Liver (tissue), 9 donors: ENCODE measurements around the gene RCAN2. TPM values are rescaled to one million over a fixed set of nuclear protein-coding genes. Genes with fewer than 3 reads are reported as not detected.

Source experiments
- DNase-seq: peaks from one replicate; pipeline ENCODE4 v3.0.0-alpha.2; 2017; ENCODE audit warnings: low spot score
- H3K27ac ChIP-seq, 2 donors: one replicate each; pipeline ENCODE4 v1.7.0; 2013; ENCODE audit warnings: inconsistent platforms in 2 of 2, low read length in 2 of 2, control low read depth in 1 of 2, low read depth in 1 of 2, mild to moderate bottlenecking in 1 of 2
- H3K27me3 ChIP-seq, 4 donors: one replicate each; pipeline versions ENCODE4 v1.6.1 to v1.7.0; 2013; ENCODE audit warnings: low read length in 3 of 4, inconsistent platforms in 1 of 4, mild to moderate bottlenecking in 1 of 4, moderate library complexity in 1 of 4; ENCODE audit not compliant: control insufficient read depth in 4 of 4, insufficient read depth in 4 of 4
- H3K36me3 ChIP-seq, 4 donors: one replicate each; pipeline versions ENCODE4 v1.6.1 to v1.7.0; 2013; ENCODE audit warnings: low read length in 3 of 4, mild to moderate bottlenecking in 3 of 4, low read depth in 1 of 4, moderate library complexity in 1 of 4; ENCODE audit not compliant: control insufficient read depth in 4 of 4, insufficient read depth in 3 of 4
- H3K4me1 ChIP-seq, 4 donors: one replicate each; pipeline versions ENCODE4 v1.6.1 to v1.7.0; 2013; ENCODE audit warnings: low read length in 3 of 4, mild to moderate bottlenecking in 3 of 4, moderate library complexity in 1 of 4; ENCODE audit not compliant: control insufficient read depth in 4 of 4, insufficient read depth in 4 of 4
- H3K4me3 ChIP-seq, 3 donors: one replicate each; pipeline versions ENCODE4 v1.6.1 to v1.7.0; 2013; ENCODE audit warnings: low read length in 3 of 3, control low read depth in 1 of 3, low read depth in 1 of 3, mild to moderate bottlenecking in 1 of 3
- H3K9ac ChIP-seq, 2 donors: one replicate each; pipeline ENCODE4 v1.7.0; 2013; ENCODE audit warnings: low read length in 2 of 2, mild to moderate bottlenecking in 2 of 2, moderate library complexity in 2 of 2, control low read depth in 1 of 2, low read depth in 1 of 2
- H3K9me3 ChIP-seq, 4 donors: one replicate each; pipeline versions ENCODE4 v1.6.1 to v1.7.0; 2013; ENCODE audit warnings: low read length in 3 of 4; ENCODE audit not compliant: control insufficient read depth in 4 of 4
- FOXA1 ChIP-seq: IDR thresholded peaks from 2 replicates; pipeline ENCODE4 v1.6.1; 2016; ENCODE audit warnings: antibody characterized with exemption
- FOXA2 ChIP-seq: IDR thresholded peaks from 2 replicates; pipeline ENCODE4 v1.6.1; 2016; ENCODE audit warnings: antibody characterized with exemption
- GABPA ChIP-seq, 2 donors: IDR thresholded peaks in 1 of 2; conservative IDR thresholded peaks in 1 of 2; 2 replicates each; pipeline ENCODE4 v1.6.1; 2016; ENCODE audit warnings: antibody characterized with exemption in 2 of 2, mild to moderate bottlenecking in 1 of 2, moderate library complexity in 1 of 2
- HNF4A ChIP-seq, 2 donors: conservative IDR thresholded peaks; 2 replicates each; pipeline ENCODE4 v1.6.1; 2016; ENCODE audit warnings: antibody characterized with exemption in 2 of 2, mild to moderate bottlenecking in 2 of 2
- HNF4G ChIP-seq: IDR thresholded peaks from 2 replicates; pipeline ENCODE4 v1.6.1; 2016; ENCODE audit warnings: antibody characterized with exemption
- NR2F2 ChIP-seq: IDR thresholded peaks from 2 replicates; pipeline ENCODE4 v1.6.1; 2016; ENCODE audit warnings: antibody characterized with exemption
- RAD21 ChIP-seq, 2 donors: IDR thresholded peaks; 2 replicates each; pipeline ENCODE4 v1.6.1; 2016; ENCODE audit warnings: antibody characterized with exemption in 2 of 2, mild to moderate bottlenecking in 2 of 2
- RXRA ChIP-seq, 2 donors: IDR thresholded peaks; 2 replicates each; pipeline ENCODE4 v1.6.1; 2017 to 2018; ENCODE audit warnings: antibody characterized with exemption in 2 of 2, mild to moderate bottlenecking in 1 of 2
- SP1 ChIP-seq: IDR thresholded peaks from 2 replicates; pipeline ENCODE4 v1.6.1; 2018; ENCODE audit warnings: antibody characterized with exemption, mild to moderate bottlenecking
- TAF1 ChIP-seq: conservative IDR thresholded peaks from 2 replicates; pipeline ENCODE4 v1.6.1; 2016; ENCODE audit warnings: antibody characterized with exemption, mild to moderate bottlenecking
- WGBS: extraction: QIAGEN DNeasy Blood & Tissue Kit; methylation state at CpG from one replicate; pipeline ENCODE4 v1.1.7; 2013; 5-methylcytosine and 5-hydroxymethylcytosine counted together
- polyA plus RNA-seq, 2 donors: library from polyadenylated mRNA; stranded (reverse) in 1 of 2; unstranded in 1 of 2; fragments of 200-250 nt in 1 of 2; fragments of >200 nt in 1 of 2; fragmentation: Nextera tagmentation in 1 of 2; extraction: Ambion mirVana in 1 of 2; gene quantifications; one replicate each; pipeline versions ENCODE4 v1.2.1 to v1.2.3, GENCODE V29; 2013 to 2015
- total RNA-seq, 2 donors: library from RNA; depleted of rRNA; stranded (reverse); fragments of >200 nt; gene quantifications; one replicate each; pipeline ENCODE4 v1.2.3, GENCODE V29; 2014
- TF ChIP-seq, protein P1 (sequence below): fragments of 150-350 bp; IDR thresholded peaks from 2 replicates; pipeline ENCODE4 v1.5.1; 2017; ENCODE audit warnings: improper control_type of control experiment, low read depth, low read length; ENCODE audit not compliant: missing input control
- TF ChIP-seq, protein P2 (sequence below): IDR thresholded peaks from 2 replicates; pipeline ENCODE4 v1.6.1; 2016; ENCODE audit warnings: antibody characterized with exemption
- TF ChIP-seq, protein P3 (sequence below): IDR thresholded peaks from 2 replicates; pipeline ENCODE4 v1.6.1; 2016; ENCODE audit warnings: antibody characterized with exemption
- TF ChIP-seq, protein P4 (sequence below): IDR thresholded peaks from 2 replicates; pipeline ENCODE4 v1.6.1; 2016; ENCODE audit warnings: antibody characterized with exemption
- TF ChIP-seq, protein P5 (sequence below): IDR thresholded peaks from 2 replicates; pipeline ENCODE4 v1.6.1; 2016; ENCODE audit warnings: antibody characterized with exemption, mild to moderate bottlenecking
- donor health status: healthy.
- donor health status: healthy.
- donor health status: healthy.
- donor health status: healthy.
- donor health status: healthy.

Gene RCAN2
- total and polyA plus RNA-seq, 4 donors: 0.19 to 8.2 (median 2.4) TPM

DNA sequence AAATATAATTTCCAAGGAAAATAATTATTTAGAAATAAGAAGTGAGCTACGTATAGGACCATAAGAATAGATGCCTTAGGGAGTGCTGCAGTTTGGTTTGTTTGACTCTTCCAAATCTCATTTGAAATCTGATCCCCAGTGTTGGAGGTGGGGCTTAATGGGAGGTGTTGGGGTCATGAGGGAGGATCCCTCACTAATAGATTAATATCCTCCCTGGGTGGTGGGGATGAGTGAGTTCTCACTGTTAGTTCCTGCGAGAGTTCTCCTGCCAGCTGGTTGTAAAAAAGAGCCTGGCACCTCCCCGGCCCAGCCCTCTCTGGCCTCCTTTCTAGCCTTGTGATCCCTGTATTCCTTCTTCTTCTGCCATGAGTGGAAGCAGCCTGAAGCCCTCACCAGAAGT, 69.3 kb downstream of the RCAN2 start (continued):
- TF ChIP-seq, protein P1, sequence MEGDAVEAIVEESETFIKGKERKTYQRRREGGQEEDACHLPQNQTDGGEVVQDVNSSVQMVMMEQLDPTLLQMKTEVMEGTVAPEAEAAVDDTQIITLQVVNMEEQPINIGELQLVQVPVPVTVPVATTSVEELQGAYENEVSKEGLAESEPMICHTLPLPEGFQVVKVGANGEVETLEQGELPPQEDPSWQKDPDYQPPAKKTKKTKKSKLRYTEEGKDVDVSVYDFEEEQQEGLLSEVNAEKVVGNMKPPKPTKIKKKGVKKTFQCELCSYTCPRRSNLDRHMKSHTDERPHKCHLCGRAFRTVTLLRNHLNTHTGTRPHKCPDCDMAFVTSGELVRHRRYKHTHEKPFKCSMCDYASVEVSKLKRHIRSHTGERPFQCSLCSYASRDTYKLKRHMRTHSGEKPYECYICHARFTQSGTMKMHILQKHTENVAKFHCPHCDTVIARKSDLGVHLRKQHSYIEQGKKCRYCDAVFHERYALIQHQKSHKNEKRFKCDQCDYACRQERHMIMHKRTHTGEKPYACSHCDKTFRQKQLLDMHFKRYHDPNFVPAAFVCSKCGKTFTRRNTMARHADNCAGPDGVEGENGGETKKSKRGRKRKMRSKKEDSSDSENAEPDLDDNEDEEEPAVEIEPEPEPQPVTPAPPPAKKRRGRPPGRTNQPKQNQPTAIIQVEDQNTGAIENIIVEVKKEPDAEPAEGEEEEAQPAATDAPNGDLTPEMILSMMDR: no peak
- TF ChIP-seq RAD21 (IDR thresholded peaks at IDR 0.05) (no peak), RXRA (IDR thresholded peaks at IDR 0.05) (no peak)

DNA sequence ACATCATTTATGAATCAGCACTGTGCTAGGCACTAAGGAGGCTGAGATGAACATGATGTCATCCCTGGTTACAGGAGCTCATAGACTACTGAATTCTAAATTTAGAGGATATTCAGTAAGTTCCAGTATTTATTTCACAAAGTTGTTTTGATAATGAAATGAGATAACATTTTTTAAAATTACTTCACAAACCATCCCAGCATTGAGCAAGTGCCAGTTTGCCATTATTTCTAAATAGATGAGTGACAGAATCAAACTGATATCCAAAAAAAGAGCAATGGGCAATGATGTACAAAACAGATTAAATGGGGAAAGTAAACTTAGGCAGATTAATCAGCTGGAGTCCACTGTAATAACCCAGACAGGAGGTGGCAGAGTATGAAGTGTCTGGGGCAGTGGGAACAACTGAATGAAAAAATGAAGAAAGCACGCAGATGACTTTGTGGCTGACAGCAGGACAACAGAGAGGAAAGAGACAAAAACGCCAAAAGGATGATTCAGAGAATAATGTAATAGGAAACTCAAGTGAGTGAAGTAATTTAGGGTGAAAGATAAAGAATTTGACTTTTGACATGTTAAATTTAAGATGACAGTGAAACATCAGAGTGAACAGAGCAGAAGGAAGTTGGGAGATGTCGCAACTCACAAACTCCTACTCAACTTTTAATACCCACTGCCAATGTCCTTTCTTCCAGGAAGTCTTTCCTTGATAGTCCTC, 70.2 kb downstream of the RCAN2 start:
- no peak overlapping the region for H3K4me3 ChIP-seq
- no peaks in the 10 kb centered on the region for H3K27me3 ChIP-seq
- WGBS: 81% methylated on average over 3 of the region's 3 CpGs
- H3K9me3 ChIP-seq: no peaks in the 10 kb centered on the region
- TF ChIP-seq NR2F2: no peak
- TF ChIP-seq TAF1: no peak
- TF ChIP-seq HNF4A (conservative IDR thresholded peaks at IDR 0.05): no peak
- no peak for TF ChIP-seq HNF4G
- TF ChIP-seq RAD21 (IDR thresholded peaks at IDR 0.05): no peak
- TF ChIP-seq, protein P2, sequence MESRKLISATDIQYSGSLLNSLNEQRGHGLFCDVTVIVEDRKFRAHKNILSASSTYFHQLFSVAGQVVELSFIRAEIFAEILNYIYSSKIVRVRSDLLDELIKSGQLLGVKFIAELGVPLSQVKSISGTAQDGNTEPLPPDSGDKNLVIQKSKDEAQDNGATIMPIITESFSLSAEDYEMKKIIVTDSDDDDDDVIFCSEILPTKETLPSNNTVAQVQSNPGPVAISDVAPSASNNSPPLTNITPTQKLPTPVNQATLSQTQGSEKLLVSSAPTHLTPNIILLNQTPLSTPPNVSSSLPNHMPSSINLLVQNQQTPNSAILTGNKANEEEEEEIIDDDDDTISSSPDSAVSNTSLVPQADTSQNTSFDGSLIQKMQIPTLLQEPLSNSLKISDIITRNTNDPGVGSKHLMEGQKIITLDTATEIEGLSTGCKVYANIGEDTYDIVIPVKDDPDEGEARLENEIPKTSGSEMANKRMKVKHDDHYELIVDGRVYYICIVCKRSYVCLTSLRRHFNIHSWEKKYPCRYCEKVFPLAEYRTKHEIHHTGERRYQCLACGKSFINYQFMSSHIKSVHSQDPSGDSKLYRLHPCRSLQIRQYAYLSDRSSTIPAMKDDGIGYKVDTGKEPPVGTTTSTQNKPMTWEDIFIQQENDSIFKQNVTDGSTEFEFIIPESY: no peak
- no peak for TF ChIP-seq SP1
- TF ChIP-seq, protein P3, sequence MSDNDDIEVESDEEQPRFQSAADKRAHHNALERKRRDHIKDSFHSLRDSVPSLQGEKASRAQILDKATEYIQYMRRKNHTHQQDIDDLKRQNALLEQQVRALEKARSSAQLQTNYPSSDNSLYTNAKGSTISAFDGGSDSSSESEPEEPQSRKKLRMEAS: no peak
- TF ChIP-seq FOXA2: no peak
- TF ChIP-seq, protein P4, sequence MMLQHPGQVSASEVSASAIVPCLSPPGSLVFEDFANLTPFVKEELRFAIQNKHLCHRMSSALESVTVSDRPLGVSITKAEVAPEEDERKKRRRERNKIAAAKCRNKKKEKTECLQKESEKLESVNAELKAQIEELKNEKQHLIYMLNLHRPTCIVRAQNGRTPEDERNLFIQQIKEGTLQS: no peak
- TF ChIP-seq, protein P1: no peak
- TF ChIP-seq GABPA (IDR thresholded peaks at IDR 0.05 in 1 of 2, conservative IDR thresholded peaks at IDR 0.05 in 1 of 2): no peak
- TF ChIP-seq FOXA1: no peak
- TF ChIP-seq, protein P5, sequence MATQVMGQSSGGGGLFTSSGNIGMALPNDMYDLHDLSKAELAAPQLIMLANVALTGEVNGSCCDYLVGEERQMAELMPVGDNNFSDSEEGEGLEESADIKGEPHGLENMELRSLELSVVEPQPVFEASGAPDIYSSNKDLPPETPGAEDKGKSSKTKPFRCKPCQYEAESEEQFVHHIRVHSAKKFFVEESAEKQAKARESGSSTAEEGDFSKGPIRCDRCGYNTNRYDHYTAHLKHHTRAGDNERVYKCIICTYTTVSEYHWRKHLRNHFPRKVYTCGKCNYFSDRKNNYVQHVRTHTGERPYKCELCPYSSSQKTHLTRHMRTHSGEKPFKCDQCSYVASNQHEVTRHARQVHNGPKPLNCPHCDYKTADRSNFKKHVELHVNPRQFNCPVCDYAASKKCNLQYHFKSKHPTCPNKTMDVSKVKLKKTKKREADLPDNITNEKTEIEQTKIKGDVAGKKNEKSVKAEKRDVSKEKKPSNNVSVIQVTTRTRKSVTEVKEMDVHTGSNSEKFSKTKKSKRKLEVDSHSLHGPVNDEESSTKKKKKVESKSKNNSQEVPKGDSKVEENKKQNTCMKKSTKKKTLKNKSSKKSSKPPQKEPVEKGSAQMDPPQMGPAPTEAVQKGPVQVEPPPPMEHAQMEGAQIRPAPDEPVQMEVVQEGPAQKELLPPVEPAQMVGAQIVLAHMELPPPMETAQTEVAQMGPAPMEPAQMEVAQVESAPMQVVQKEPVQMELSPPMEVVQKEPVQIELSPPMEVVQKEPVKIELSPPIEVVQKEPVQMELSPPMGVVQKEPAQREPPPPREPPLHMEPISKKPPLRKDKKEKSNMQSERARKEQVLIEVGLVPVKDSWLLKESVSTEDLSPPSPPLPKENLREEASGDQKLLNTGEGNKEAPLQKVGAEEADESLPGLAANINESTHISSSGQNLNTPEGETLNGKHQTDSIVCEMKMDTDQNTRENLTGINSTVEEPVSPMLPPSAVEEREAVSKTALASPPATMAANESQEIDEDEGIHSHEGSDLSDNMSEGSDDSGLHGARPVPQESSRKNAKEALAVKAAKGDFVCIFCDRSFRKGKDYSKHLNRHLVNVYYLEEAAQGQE: no peak
- H3K4me1 ChIP-seq: no peaks in the 10 kb centered on the region
- no peak for DNase-seq
- peaks cover 0 to 1% (median 0%) of the 10 kb centered on the region in 4 donors for H3K36me3 ChIP-seq
- no peak overlapping the region for H3K9ac ChIP-seq
- H3K27ac ChIP-seq: no peak overlapping the region
